ENCODE data around the gene PHF2.

PHF2 gene

GRCh38 chr9:93569621-93570174 lies 6.7 kb upstream of the PHF2 start:
- no peak for DNase-seq

- DNase-seq = no peak
Observed at GRCh38 chr9:93572221-93572620, 4.2 kb upstream of the PHF2 start.

- no peak for DNase-seq
Observed at GRCh38 chr9:93572636-93573515, 3.5 kb upstream of the PHF2 start.

GRCh38 chr9:93573516-93573828 lies 2.9 kb upstream of the PHF2 start:
- no peak for DNase-seq

- DNase-seq = no peak
Observed at GRCh38 chr9:93574091-93574899, 2.1 kb upstream of the PHF2 start.

- DNase-seq = no peak
Observed at GRCh38 chr9:93574900-93575795, 1.2 kb upstream of the PHF2 start.

- no peak for DNase-seq
Observed at GRCh38 chr9:93575796-93576257, 557 bp upstream of the PHF2 start.

- DNase-seq = no peak
Observed at GRCh38 chr9:93577078-93577974, 942 bp downstream of the PHF2 start.

- no peak for DNase-seq
Observed at GRCh38 chr9:93577975-93578682, 1.7 kb downstream of the PHF2 start.

GRCh38 chr9:93578844-93579243 lies 2.5 kb downstream of the PHF2 start:
- DNase-seq = no peak

GRCh38 chr9:93579711-93580516 lies 3.5 kb downstream of the PHF2 start:
- DNase-seq = no peak

- no peak for DNase-seq
Observed at GRCh38 chr9:93580654-93581380, 4.4 kb downstream of the PHF2 start.

- no peak for DNase-seq
Observed at GRCh38 chr9:93582115-93582514, 5.7 kb downstream of the PHF2 start.

- DNase-seq = no peak
Observed at GRCh38 chr9:93582550-93582949, 6.2 kb downstream of the PHF2 start.

- DNase-seq = no peak
Observed at GRCh38 chr9:93585259-93585658, 8.9 kb downstream of the PHF2 start.

- DNase-seq = no peak
Observed at GRCh38 chr9:93585695-93586094, 9.3 kb downstream of the PHF2 start.

- DNase-seq = no peak
Observed at GRCh38 chr9:93586290-93587057, 10.1 kb downstream of the PHF2 start.

- no peak for DNase-seq
Observed at GRCh38 chr9:93587284-93587650, 10.9 kb downstream of the PHF2 start.

All from NCI-H526 treated with DMSO at 0.1 percent for 48 hours (cell line).